B cell (primary cell): ENCODE measurements around the gene CPNE5. TPM values are rescaled to one million over a fixed set of nuclear protein-coding genes. Genes with fewer than 3 reads are reported as not detected.

Experiments used
- ATAC-seq: fragments of 200-7000 bp; cut with Tn5 transposase; one replicate; pipeline ENCODE4 v1.10.0; 2021; ENCODE audit warnings: low read depth, mild to moderate bottlenecking, moderate number of reproducible peaks, moderate library complexity
- CTCF ChIA-PET: fragments of 350-600 bp; sonication (Branson Sonifier 250); formaldehyde crosslinking; loops from one replicate; lab custom pipeline; 2021; ENCODE audit warnings: antibody characterized with exemption, inconsistent platforms; lab: Charles Lee
- POLR2A ChIA-PET: fragments of 350-600 bp; sonication (Branson Sonifier 250); formaldehyde crosslinking; loops from one replicate; lab custom pipeline; 2021; ENCODE audit warnings: antibody characterized with exemption; lab: Charles Lee
- DNase-seq: peaks from one replicate; pipeline ENCODE4 v3.0.0; 2013
- H2AFZ ChIP-seq: 2 replicates; pipeline ENCODE4 v1.6.1; 2012; ENCODE audit warnings: mild to moderate bottlenecking, low read depth, low read length; ENCODE audit not compliant: insufficient read depth, poor library complexity, severe bottlenecking
- H3K27ac ChIP-seq, 2 donors: 1 replicate in 1 of 2; 2 replicates in 1 of 2; pipeline ENCODE4 v1.5.1; 2012 to 2013; ENCODE audit warnings: low read length in 2 of 2, mild to moderate bottlenecking in 2 of 2, moderate library complexity in 1 of 2
- H3K27me3 ChIP-seq, 4 experiments: fragments of 200-600 bp in 1 of 4; sonication (generic) in 1 of 4; replicated peaks in 1 of 4; 1 replicate in 2 of 4; 2 replicates in 2 of 4; pipeline versions ENCODE4 v1.6.1 to v1.7.0; 2013 to 2016; ENCODE audit warnings: low read length in 3 of 4, mild to moderate bottlenecking in 2 of 4, mixed read lengths in 1 of 4, moderate library complexity in 1 of 4; ENCODE audit not compliant: insufficient read depth in 4 of 4, control insufficient read depth in 3 of 4; ENCODE audit errors: control extremely low read depth in 1 of 4
- H3K36me3 ChIP-seq, 2 experiments: replicated peaks in 1 of 2; 1 replicate in 1 of 2; 2 replicates in 1 of 2; pipeline versions ENCODE4 v1.6.1 to v1.7.1; 2013; ENCODE audit warnings: low read length in 1 of 2; ENCODE audit not compliant: insufficient read depth in 2 of 2, control insufficient read depth in 1 of 2; ENCODE audit errors: control extremely low read depth in 1 of 2, extremely low read depth in 1 of 2
- H3K4me1 ChIP-seq, 2 donors: fragments of 200-600 bp in 1 of 2; sonication (generic) in 1 of 2; 1 replicate in 1 of 2; 2 replicates in 1 of 2; pipeline versions ENCODE4 v1.5.1 to v1.6.1; 2013 to 2017; ENCODE audit warnings: low read length in 2 of 2; ENCODE audit not compliant: control insufficient read depth in 2 of 2, insufficient read depth in 2 of 2
- H3K4me2 ChIP-seq: replicated peaks from 2 replicates; pipeline ENCODE3; 2012; ENCODE audit warnings: mild to moderate bottlenecking, low read depth, low read length; ENCODE audit not compliant: poor library complexity, severe bottlenecking
- H3K4me3 ChIP-seq, 5 experiments: fragments of 200-600 bp in 1 of 5; sonication (generic) in 1 of 5; 1 replicate in 3 of 5; 2 replicates in 2 of 5; pipeline versions ENCODE4 v1.5.1 to v1.7.0; 2011 to 2016; ENCODE audit warnings: low read length in 4 of 5, mild to moderate bottlenecking in 4 of 5, low read depth in 2 of 5, control low read depth in 1 of 5, moderate library complexity in 1 of 5; ENCODE audit not compliant: insufficient read depth in 1 of 5; ENCODE audit errors: control extremely low read depth in 1 of 5, extremely low read depth in 1 of 5
- H3K79me2 ChIP-seq: fragments of 200-600 bp; sonication (generic); one replicate; pipeline ENCODE4 v1.6.0; 2016; ENCODE audit warnings: low read length; ENCODE audit not compliant: control insufficient read depth, insufficient read depth
- H3K9ac ChIP-seq: fragments of 200-600 bp; sonication (generic); 2 replicates; pipeline ENCODE4 v1.6.1; 2017; ENCODE audit warnings: mild to moderate bottlenecking, low read length, moderate library complexity
- H3K9me3 ChIP-seq, 3 donors: one replicate each; pipeline versions ENCODE4 v1.6.1 to v1.7.1; 2013; ENCODE audit warnings: low read length in 2 of 3; ENCODE audit not compliant: control insufficient read depth in 2 of 3, insufficient read depth in 1 of 3; ENCODE audit errors: control extremely low read depth in 1 of 3
- H4K20me1 ChIP-seq: 2 replicates; pipeline ENCODE4 v1.6.0; 2012; ENCODE audit warnings: mild to moderate bottlenecking, low read length; ENCODE audit not compliant: insufficient read depth, control insufficient read depth, poor library complexity, severe bottlenecking
- H3K27ac Mint-ChIP-seq: one replicate; pipeline ENCODE4 v1.8.0; 2021; ENCODE audit warnings: mixed read lengths
- H3K27me3 Mint-ChIP-seq: one replicate; pipeline ENCODE4 v1.8.0; 2021; ENCODE audit warnings: mixed read lengths
- H3K4me1 Mint-ChIP-seq: one replicate; pipeline ENCODE4 v1.8.0; 2021; ENCODE audit warnings: mixed read lengths
- H3K4me3 Mint-ChIP-seq: one replicate; pipeline ENCODE4 v1.8.0; 2021; ENCODE audit warnings: mixed read lengths
- H3K9me3 Mint-ChIP-seq: one replicate; pipeline ENCODE4 v1.8.0; 2022; ENCODE audit warnings: mixed read lengths; ENCODE audit not compliant: insufficient read depth
- EZH2 ChIP-seq: IDR thresholded peaks from 2 replicates; pipeline ENCODE4 v1.6.1; 2012; ENCODE audit warnings: borderline replicate concordance, low read depth, mild to moderate bottlenecking, moderate library complexity, low read length; ENCODE audit not compliant: insufficient read depth, poor library complexity, severe bottlenecking
- WGBS: methylation state at CpG from one replicate; pipeline ENCODE4 v1.1.5; 2013; ENCODE audit warnings: missing lambda C conversion rate; ENCODE audit not compliant: insufficient coverage; 5-methylcytosine and 5-hydroxymethylcytosine counted together
- intact Hi-C: fragments of 100-400 bp; cut with micrococcal nuclease; formaldehyde crosslinking; loops from one replicate; pipeline ENCODE4 v1.10.0; 2022
- polyA plus RNA-seq: library from polyadenylated mRNA; depleted of rRNA; stranded (reverse); fragments of >200 nt; gene quantifications from 2 replicates; pipeline ENCODE4 v1.2.3, GENCODE V29; 2012
- total RNA-seq, 2 donors: library from RNA; stranded (reverse); fragments of 120-200 nt in 1 of 2; gene quantifications; 1 replicate in 1 of 2; 2 replicates in 1 of 2; pipeline versions ENCODE4 v1.2.3 to v1.2.4, GENCODE V29; 2013 to 2022
- TF ChIP-seq, protein P1 (sequence below): fragments of 200-600 bp; IDR thresholded peaks from one replicate; pipeline ENCODE4 v1.8.0; 2022; ENCODE audit warnings: antibody characterized with exemption, mild to moderate bottlenecking

Gene CPNE5
- total and polyA plus RNA-seq, 2 donors (not counting 1 experiment from before 2014, with no cell fraction given), result 49.8 to 357 TPM

GRCh38 chr6:36848658-36849441 is 9.6 kb upstream of the CPNE5 start:
- H3K27ac ChIP-seq, result no peak overlapping the region
- Mint-ChIP-seq H3K9me3 (peaks cover 4% of the 10 kb centered on the region), H3K4me1 (peaks cover 8% of the 10 kb centered on the region), H3K4me3 (no peak overlapping the region), H3K27ac (no peak overlapping the region), H3K27me3 (peaks cover 3% of the 10 kb centered on the region)
- peak overlapping the region; percentile 57 for H3K4me2 ChIP-seq
- intact Hi-C loops, result no loop called here
- peaks cover 0 to 7% of the 10 kb centered on the region in 2 experiments for H3K36me3 ChIP-seq
- no peaks in the 10 kb centered on the region for H3K79me2 ChIP-seq
- peaks cover 0 to 12% (median 12%) of the 10 kb centered on the region in 3 donors for H3K9me3 ChIP-seq
- H2AFZ ChIP-seq, result peak overlapping the region; percentile 27
- no peak for TF ChIP-seq EZH2
- TF ChIP-seq, protein P1, sequence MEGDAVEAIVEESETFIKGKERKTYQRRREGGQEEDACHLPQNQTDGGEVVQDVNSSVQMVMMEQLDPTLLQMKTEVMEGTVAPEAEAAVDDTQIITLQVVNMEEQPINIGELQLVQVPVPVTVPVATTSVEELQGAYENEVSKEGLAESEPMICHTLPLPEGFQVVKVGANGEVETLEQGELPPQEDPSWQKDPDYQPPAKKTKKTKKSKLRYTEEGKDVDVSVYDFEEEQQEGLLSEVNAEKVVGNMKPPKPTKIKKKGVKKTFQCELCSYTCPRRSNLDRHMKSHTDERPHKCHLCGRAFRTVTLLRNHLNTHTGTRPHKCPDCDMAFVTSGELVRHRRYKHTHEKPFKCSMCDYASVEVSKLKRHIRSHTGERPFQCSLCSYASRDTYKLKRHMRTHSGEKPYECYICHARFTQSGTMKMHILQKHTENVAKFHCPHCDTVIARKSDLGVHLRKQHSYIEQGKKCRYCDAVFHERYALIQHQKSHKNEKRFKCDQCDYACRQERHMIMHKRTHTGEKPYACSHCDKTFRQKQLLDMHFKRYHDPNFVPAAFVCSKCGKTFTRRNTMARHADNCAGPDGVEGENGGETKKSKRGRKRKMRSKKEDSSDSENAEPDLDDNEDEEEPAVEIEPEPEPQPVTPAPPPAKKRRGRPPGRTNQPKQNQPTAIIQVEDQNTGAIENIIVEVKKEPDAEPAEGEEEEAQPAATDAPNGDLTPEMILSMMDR, result no peak
- peak overlapping the region in 1 of 5 experiments; percentile 10 for H3K4me3 ChIP-seq
- H3K9ac ChIP-seq, result no peak overlapping the region
- CTCF ChIA-PET, result interaction anchor here (1.0 to 7.8 kb wide), 10 partner anchors 11 to 234 kb away, joined by 3 to 92 read pairs (median 8); no protein-coding TSS in a partner anchor
- ATAC-seq (no peak), DNase-seq (no peak)
- WGBS, result 23% methylated on average over 16 of the region's 26 CpGs
- no peaks in the 10 kb centered on the region for H4K20me1 ChIP-seq
- H3K27me3 ChIP-seq, result peaks cover 0 to 11% (median 5%) of the 10 kb centered on the region in 4 experiments
- POLR2A ChIA-PET, result no interaction called here
- H3K4me1 ChIP-seq, result peaks cover 0 to 8% of the 10 kb centered on the region in 2 donors

- ChIA-PET POLR2A (no interaction called here), CTCF (interaction anchor here (0.8 to 7.8 kb wide), 4 partner anchors 13 to 233 kb away, joined by 3 to 92 read pairs (median 19); no protein-coding TSS in a partner anchor)
- Mint-ChIP-seq H3K4me1 (peaks cover 8% of the 10 kb centered on the region), H3K4me3 (no peak overlapping the region), H3K9me3 (peaks cover 4% of the 10 kb centered on the region), H3K27ac (no peak overlapping the region), H3K27me3 (peaks cover 3% of the 10 kb centered on the region)
- 97% methylated on average over 3 of the region's 6 CpGs for WGBS
- no peak overlapping the region for H3K4me2 ChIP-seq
- peaks cover 0 to 12% (median 12%) of the 10 kb centered on the region in 3 donors for H3K9me3 ChIP-seq
- no peak overlapping the region for H3K9ac ChIP-seq
- H3K4me3 ChIP-seq, result no peak overlapping the region
- no peak overlapping the region for H2AFZ ChIP-seq
- intact Hi-C loops, result no loop called here
- TF ChIP-seq, protein P1, result no peak
- no peak for TF ChIP-seq EZH2
- DNase-seq (no peak), ATAC-seq (no peak)
- H3K27me3 ChIP-seq, result peaks cover 0 to 11% (median 5%) of the 10 kb centered on the region in 4 experiments
- H4K20me1 ChIP-seq, result no peaks in the 10 kb centered on the region
- peaks cover 0 to 8% of the 10 kb centered on the region in 2 donors for H3K4me1 ChIP-seq
- H3K27ac ChIP-seq, result no peak overlapping the region
- H3K79me2 ChIP-seq, result no peaks in the 10 kb centered on the region
- no peaks in the 10 kb centered on the region for H3K36me3 ChIP-seq
These were observed 8.7 kb upstream of the CPNE5 start for GRCh38 chr6:36847991-36848390.
